UCSD-AML1 (cell line): Measurements from ENCODE around the gene CDC45.

Experiments
- DNase-seq: peaks from one replicate; lab custom pipeline; 2025; ENCODE audit not compliant: unreplicated experiment; lab: John Stamatoyannopoulos, UW

The CDC45 gene

GRCh38 chr22:19447330-19448075 is 32.2 kb upstream of the CDC45 start, which contains the start of gene C22orf39:
Gene C22orf39, minus strand, starts transcription at chr22:19447711. Its CDS starts 23 bp downstream, at chr22:19447688.
- peak; percentile 82 for DNase-seq

- no peak for DNase-seq
Observed at GRCh38 chr22:19448076-19448607, 31.6 kb upstream of the CDC45 start.

GRCh38 chr22:19448739-19449421 is 30.8 kb upstream of the CDC45 start:
- no peak for DNase-seq

- DNase-seq: no peak
Observed at GRCh38 chr22:19449422-19449767, 30.3 kb upstream of the CDC45 start.

GRCh38 chr22:19450363-19451175 is 29.2 kb upstream of the CDC45 start:
- DNase-seq: no peak

GRCh38 chr22:19451570-19451969 is 28.1 kb upstream of the CDC45 start:
- DNase-seq: no peak

GRCh38 chr22:19453718-19454117 is 26.0 kb upstream of the CDC45 start:
- no peak for DNase-seq

GRCh38 chr22:19454156-19454555 is 25.6 kb upstream of the CDC45 start:
- no peak for DNase-seq

GRCh38 chr22:19455033-19455432 is 24.7 kb upstream of the CDC45 start:
- DNase-seq: no peak

- DNase-seq: no peak
Observed at GRCh38 chr22:19455585-19456370, 23.9 kb upstream of the CDC45 start.

- DNase-seq: no peak
Observed at GRCh38 chr22:19456541-19456940, 23.2 kb upstream of the CDC45 start.

GRCh38 chr22:19457828-19458428 is 21.8 kb upstream of the CDC45 start:
- DNase-seq: no peak

- no peak for DNase-seq
Observed at GRCh38 chr22:19460036-19460435, 19.7 kb upstream of the CDC45 start.

- DNase-seq: no peak
Observed at GRCh38 chr22:19461506-19461905, 18.2 kb upstream of the CDC45 start.

- DNase-seq: no peak
Observed at GRCh38 chr22:19463008-19463407, 16.7 kb upstream of the CDC45 start.

GRCh38 chr22:19463491-19464469 is 15.9 kb upstream of the CDC45 start:
- no peak for DNase-seq

- DNase-seq: no peak
Observed at GRCh38 chr22:19464546-19464945, 15.2 kb upstream of the CDC45 start.

GRCh38 chr22:19464975-19465374 is 14.7 kb upstream of the CDC45 start:
- no peak for DNase-seq

- no peak for DNase-seq
Observed at GRCh38 chr22:19466126-19466716, 13.5 kb upstream of the CDC45 start.
